HFFc6 (cell line): ENCODE measurements around the gene DHDDS. TPM values are rescaled to one million over a fixed set of nuclear protein-coding genes. Genes with fewer than 3 reads are reported as not detected.
"Not testable (repeated sequence)": the region's sequence is repeated elsewhere in the genome, so short reads cannot be mapped to it uniquely, and the experiment has no call there.

Source experiments
- DNase-seq: peaks from one replicate; pipeline ENCODE4 v3.0.0-alpha.2; 2018
- H3K27ac Mint-ChIP-seq: 2 replicates; pipeline ENCODE4 v1.8.0; 2020; ENCODE audit warnings: mild to moderate bottlenecking, mixed read lengths
- H3K27me3 Mint-ChIP-seq: 2 replicates; pipeline ENCODE4 v1.8.0; 2021; ENCODE audit warnings: mild to moderate bottlenecking, moderate library complexity, mixed read lengths; ENCODE audit not compliant: insufficient read depth
- H3K36me3 Mint-ChIP-seq: 2 replicates; pipeline ENCODE4 v1.8.0; 2021; ENCODE audit warnings: low read depth, mixed read lengths
- H3K4me1 Mint-ChIP-seq: 2 replicates; pipeline ENCODE4 v1.8.0; 2020; ENCODE audit warnings: low read depth, mixed read lengths
- H3K4me3 Mint-ChIP-seq: 2 replicates; pipeline ENCODE4 v1.8.0; 2020; ENCODE audit warnings: mild to moderate bottlenecking, moderate library complexity, mixed read lengths
- H3K9me3 Mint-ChIP-seq: 2 replicates; pipeline ENCODE4 v1.8.0; 2020; ENCODE audit warnings: mild to moderate bottlenecking, mixed read lengths
- CTCF ChIP-seq: fragments of 200-600 bp; sonication (generic); IDR thresholded peaks from 2 replicates; pipeline ENCODE4 v1.5.0; 2021; ENCODE audit warnings: antibody characterized with exemption, mild to moderate bottlenecking
- long read RNA-seq: library from polyadenylated mRNA; unstranded; transcript quantifications from one replicate; pipeline ENCODE4 v2.0.0, GENCODE V29; 2019
- total RNA-seq, 6 experiments: library from RNA; stranded (reverse); fragmentation: NEBNext Ultra II Directional; extraction: Animal tissue kit (Norgen Biotek cat#: 25700); gene quantifications; 2 replicates in 1 of 6; 3 replicates in 5 of 6; pipeline ENCODE4 v1.2.3, GENCODE V29; 2021

Gene DHDDS, protein sequence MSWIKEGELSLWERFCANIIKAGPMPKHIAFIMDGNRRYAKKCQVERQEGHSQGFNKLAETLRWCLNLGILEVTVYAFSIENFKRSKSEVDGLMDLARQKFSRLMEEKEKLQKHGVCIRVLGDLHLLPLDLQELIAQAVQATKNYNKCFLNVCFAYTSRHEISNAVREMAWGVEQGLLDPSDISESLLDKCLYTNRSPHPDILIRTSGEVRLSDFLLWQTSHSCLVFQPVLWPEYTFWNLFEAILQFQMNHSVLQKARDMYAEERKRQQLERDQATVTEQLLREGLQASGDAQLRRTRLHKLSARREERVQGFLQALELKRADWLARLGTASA
- 10 to 100 TPM; 68.3 to 76.1 (median 70.8) TPM for total RNA-seq
- long read RNA-seq, partial matches to known transcripts = 5 of 38 reads
- long read RNA-seq, other reads (novel, unspliced or antisense) = 21 of 38 reads

GRCh38 chr1:26431979-26432695 lies at the start of gene DHDDS:
Gene DHDDS, plus strand, starts transcription at chr1:26432321. Its CDS starts 625 bp downstream, at chr1:26432946.
- TF ChIP-seq CTCF = no peak
- peak within 1 kb of the TSS; percentile 98 for H3K4me3 Mint-ChIP-seq
- peak; percentile 97 for DNase-seq
- H3K27me3 Mint-ChIP-seq = peaks cover 2% of the 10 kb centered on the region
- peaks cover 9% of the 10 kb centered on the region for H3K36me3 Mint-ChIP-seq
- no peaks in the 10 kb centered on the region for H3K9me3 Mint-ChIP-seq
- H3K4me1 Mint-ChIP-seq = peaks cover 14% of the 10 kb centered on the region
- peak within 1 kb of the TSS; percentile 92 for H3K27ac Mint-ChIP-seq

- peaks cover 29% of the 10 kb centered on the region for H3K4me1 Mint-ChIP-seq
- no peaks in the 10 kb centered on the region for H3K9me3 Mint-ChIP-seq
- H3K4me3 Mint-ChIP-seq = no peak overlapping the region
- no peak for TF ChIP-seq CTCF
- H3K27ac Mint-ChIP-seq = no peak overlapping the region
- H3K27me3 Mint-ChIP-seq = peaks cover 5% of the 10 kb centered on the region
- H3K36me3 Mint-ChIP-seq = no peaks in the 10 kb centered on the region
- no peak for DNase-seq
Measured at GRCh38 chr1:26384076-26384475, 48.0 kb upstream of the DHDDS start.

DNA sequence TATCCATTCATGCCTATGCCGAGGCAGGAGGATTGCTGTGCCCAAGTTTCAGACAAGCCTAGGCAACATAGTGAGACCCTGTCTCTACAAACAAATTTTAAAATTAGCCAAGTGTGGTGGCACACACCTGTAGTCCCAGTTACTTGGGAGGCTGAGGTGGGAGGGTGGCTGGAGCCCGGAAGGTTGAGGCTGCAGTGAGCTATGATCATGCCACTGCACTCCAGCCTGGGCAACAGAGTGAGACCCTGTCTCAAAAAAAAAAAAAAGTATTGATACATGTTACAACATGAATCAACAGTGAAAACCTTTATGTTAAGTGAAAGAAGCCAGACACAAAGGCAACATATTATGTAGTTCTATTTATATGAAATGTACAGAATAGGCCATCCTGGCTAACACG lies 47.1 kb upstream of the DHDDS start:
- peaks cover 30% of the 10 kb centered on the region for H3K4me1 Mint-ChIP-seq
- H3K9me3 Mint-ChIP-seq, H3K4me3 Mint-ChIP-seq, H3K36me3 Mint-ChIP-seq, H3K27me3 Mint-ChIP-seq, DNase-seq, H3K27ac Mint-ChIP-seq: not testable (repeated sequence)

- Mint-ChIP-seq H3K4me3 (no peak overlapping the region), H3K27ac (no peak overlapping the region), H3K27me3 (peaks cover 2% of the 10 kb centered on the region), H3K4me1 (peaks cover 36% of the 10 kb centered on the region), H3K36me3 (no peaks in the 10 kb centered on the region), H3K9me3 (no peaks in the 10 kb centered on the region)
- TF ChIP-seq CTCF = no peak
- DNase-seq = peak; percentile 33
Measured at GRCh38 chr1:26387447-26387846, 44.7 kb upstream of the DHDDS start.

DNA sequence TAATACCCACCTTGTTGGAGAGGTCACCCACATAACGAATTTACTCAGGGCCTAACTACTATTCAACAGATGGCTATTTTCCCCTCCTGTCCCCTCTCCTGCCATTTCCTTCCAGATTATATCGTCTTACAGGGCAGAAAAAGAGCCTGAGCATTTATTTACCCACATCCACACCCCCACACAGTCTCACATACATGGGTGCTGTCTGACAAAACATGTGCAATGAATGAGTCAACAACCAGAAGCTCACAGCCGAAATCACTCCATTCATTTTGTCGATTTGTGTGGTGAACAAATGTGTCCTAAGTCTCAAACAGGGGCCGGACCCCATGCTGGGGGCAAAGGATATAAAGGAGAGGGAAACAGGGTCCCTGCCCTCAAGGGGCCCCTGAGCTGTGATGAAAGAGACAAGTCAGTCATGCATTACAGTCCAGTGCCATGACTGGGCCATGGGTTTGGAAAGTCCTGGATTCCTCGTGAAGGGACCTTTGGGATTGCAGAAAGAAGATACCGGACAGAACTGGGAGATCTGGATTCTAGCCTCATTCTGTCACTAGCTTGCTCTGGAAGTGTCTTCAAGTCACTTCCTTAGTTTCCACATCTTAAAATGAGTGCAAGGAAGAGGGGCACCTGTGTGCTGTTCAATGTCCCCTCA lies 43.2 kb upstream of the DHDDS start:
- no peak for DNase-seq

More for the DNA sequence above, 43.2 kb upstream of the DHDDS start:
- TF ChIP-seq CTCF = no peak
- Mint-ChIP-seq H3K4me3 (no peak overlapping the region), H3K36me3 (no peaks in the 10 kb centered on the region), H3K9me3 (no peaks in the 10 kb centered on the region), H3K4me1 (peaks cover 36% of the 10 kb centered on the region), H3K27me3 (peaks cover 4% of the 10 kb centered on the region), H3K27ac (no peak overlapping the region)
